Liver (tissue), 9 donors: ENCODE data around the gene COL12A1. TPM values are rescaled to one million over a fixed set of nuclear protein-coding genes. Genes with fewer than 3 reads are reported as not detected.

ENCODE experiments used
- DNase-seq: peaks from one replicate; pipeline ENCODE4 v3.0.0-alpha.2; 2017; ENCODE audit warnings: low spot score
- H3K27ac ChIP-seq, 2 donors: one replicate each; pipeline ENCODE4 v1.7.0; 2013; ENCODE audit warnings: inconsistent platforms in 2 of 2, low read length in 2 of 2, control low read depth in 1 of 2, low read depth in 1 of 2, mild to moderate bottlenecking in 1 of 2
- H3K27me3 ChIP-seq, 4 donors: one replicate each; pipeline versions ENCODE4 v1.6.1 to v1.7.0; 2013; ENCODE audit warnings: low read length in 3 of 4, inconsistent platforms in 1 of 4, mild to moderate bottlenecking in 1 of 4, moderate library complexity in 1 of 4; ENCODE audit not compliant: control insufficient read depth in 4 of 4, insufficient read depth in 4 of 4
- H3K36me3 ChIP-seq, 4 donors: one replicate each; pipeline versions ENCODE4 v1.6.1 to v1.7.0; 2013; ENCODE audit warnings: low read length in 3 of 4, mild to moderate bottlenecking in 3 of 4, low read depth in 1 of 4, moderate library complexity in 1 of 4; ENCODE audit not compliant: control insufficient read depth in 4 of 4, insufficient read depth in 3 of 4
- H3K4me1 ChIP-seq, 4 donors: one replicate each; pipeline versions ENCODE4 v1.6.1 to v1.7.0; 2013; ENCODE audit warnings: low read length in 3 of 4, mild to moderate bottlenecking in 3 of 4, moderate library complexity in 1 of 4; ENCODE audit not compliant: control insufficient read depth in 4 of 4, insufficient read depth in 4 of 4
- H3K4me3 ChIP-seq, 3 donors: one replicate each; pipeline versions ENCODE4 v1.6.1 to v1.7.0; 2013; ENCODE audit warnings: low read length in 3 of 3, control low read depth in 1 of 3, low read depth in 1 of 3, mild to moderate bottlenecking in 1 of 3
- H3K9ac ChIP-seq, 2 donors: one replicate each; pipeline ENCODE4 v1.7.0; 2013; ENCODE audit warnings: low read length in 2 of 2, mild to moderate bottlenecking in 2 of 2, moderate library complexity in 2 of 2, control low read depth in 1 of 2, low read depth in 1 of 2
- H3K9me3 ChIP-seq, 4 donors: one replicate each; pipeline versions ENCODE4 v1.6.1 to v1.7.0; 2013; ENCODE audit warnings: low read length in 3 of 4; ENCODE audit not compliant: control insufficient read depth in 4 of 4
- EGR1 ChIP-seq, 2 donors: IDR thresholded peaks; 2 replicates each; pipeline ENCODE4 v1.6.1; 2016 to 2018; ENCODE audit warnings: antibody characterized with exemption in 2 of 2, low read depth in 2 of 2
- GABPA ChIP-seq, 2 donors: IDR thresholded peaks in 1 of 2; conservative IDR thresholded peaks in 1 of 2; 2 replicates each; pipeline ENCODE4 v1.6.1; 2016; ENCODE audit warnings: antibody characterized with exemption in 2 of 2, mild to moderate bottlenecking in 1 of 2, moderate library complexity in 1 of 2
- HNF4A ChIP-seq, 2 donors: conservative IDR thresholded peaks; 2 replicates each; pipeline ENCODE4 v1.6.1; 2016; ENCODE audit warnings: antibody characterized with exemption in 2 of 2, mild to moderate bottlenecking in 2 of 2
- HNF4G ChIP-seq: IDR thresholded peaks from 2 replicates; pipeline ENCODE4 v1.6.1; 2016; ENCODE audit warnings: antibody characterized with exemption
- JUND ChIP-seq, 2 donors: IDR thresholded peaks; 2 replicates each; pipeline ENCODE4 v1.6.1; 2016; ENCODE audit warnings: antibody characterized with exemption in 2 of 2
- NR2F2 ChIP-seq: IDR thresholded peaks from 2 replicates; pipeline ENCODE4 v1.6.1; 2016; ENCODE audit warnings: antibody characterized with exemption
- REST ChIP-seq: IDR thresholded peaks from 2 replicates; pipeline ENCODE4 v1.6.1; 2016; ENCODE audit warnings: antibody characterized with exemption, mild to moderate bottlenecking
- SP1 ChIP-seq: IDR thresholded peaks from 2 replicates; pipeline ENCODE4 v1.6.1; 2018; ENCODE audit warnings: antibody characterized with exemption, mild to moderate bottlenecking
- YY1 ChIP-seq: IDR thresholded peaks from 2 replicates; pipeline ENCODE4 v1.6.1; 2016; ENCODE audit warnings: antibody characterized with exemption, mild to moderate bottlenecking
- WGBS: extraction: QIAGEN DNeasy Blood & Tissue Kit; methylation state at CpG from one replicate; pipeline ENCODE4 v1.1.7; 2013; 5-methylcytosine and 5-hydroxymethylcytosine counted together
- polyA plus RNA-seq, 2 donors: library from polyadenylated mRNA; stranded (reverse) in 1 of 2; unstranded in 1 of 2; fragments of 200-250 nt in 1 of 2; fragments of >200 nt in 1 of 2; fragmentation: Nextera tagmentation in 1 of 2; extraction: Ambion mirVana in 1 of 2; gene quantifications; one replicate each; pipeline versions ENCODE4 v1.2.1 to v1.2.3, GENCODE V29; 2013 to 2015
- total RNA-seq, 2 donors: library from RNA; depleted of rRNA; stranded (reverse); fragments of >200 nt; gene quantifications; one replicate each; pipeline ENCODE4 v1.2.3, GENCODE V29; 2014
- TF ChIP-seq, protein P1 (sequence below): IDR thresholded peaks from 2 replicates; pipeline ENCODE4 v1.6.1; 2016; ENCODE audit warnings: antibody characterized with exemption
- donor health status: healthy.
- donor health status: healthy.
- donor health status: healthy.
- donor health status: healthy.
- donor health status: healthy.

COL12A1 gene
- total and polyA plus RNA-seq, 4 donors: 0.15 to 5.1 (median 1.8) TPM

DNA sequence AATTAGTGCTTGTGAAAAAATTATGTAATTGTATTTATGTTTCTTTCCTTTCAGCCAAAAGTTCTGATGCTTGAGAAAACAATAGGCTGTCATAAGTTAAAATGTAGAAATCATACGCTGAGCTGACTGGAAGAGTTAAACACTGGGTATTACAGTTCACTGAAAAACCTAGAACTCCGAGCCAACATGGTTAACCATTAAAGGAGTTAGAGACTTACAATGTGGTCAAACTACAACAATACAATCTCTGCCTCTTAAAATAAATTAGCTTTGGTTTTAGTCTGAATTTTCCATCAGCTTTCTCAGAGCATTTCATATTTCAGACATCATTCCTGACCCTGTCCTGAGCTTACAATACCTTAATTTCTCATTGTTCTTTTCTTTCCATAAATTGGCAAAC is 91.0 kb downstream of the COL12A1 start:
- H3K9ac ChIP-seq: no peak overlapping the region
- H3K4me3 ChIP-seq: no peak overlapping the region
- H3K36me3 ChIP-seq: no peaks in the 10 kb centered on the region
- no peaks in the 10 kb centered on the region for H3K9me3 ChIP-seq
- no peaks in the 10 kb centered on the region for H3K27me3 ChIP-seq
- 28% methylated on average over 2 of the region's 2 CpGs for WGBS
- TF ChIP-seq EGR1 (IDR thresholded peaks at IDR 0.05; ENCODE audit: low read depth in 2 of 2): no peak
- no peak for DNase-seq
- H3K4me1 ChIP-seq: peaks cover 0 to 14% (median 4%) of the 10 kb centered on the region in 4 donors
- no peak overlapping the region for H3K27ac ChIP-seq

- no peak overlapping the region for H3K4me3 ChIP-seq
- no peaks in the 10 kb centered on the region for H3K36me3 ChIP-seq
- TF ChIP-seq JUND (IDR thresholded peaks at IDR 0.05) (no peak), HNF4A (conservative IDR thresholded peaks at IDR 0.05) (no peak), REST (no peak), YY1 (no peak), SP1 (no peak), EGR1 (IDR thresholded peaks at IDR 0.05; ENCODE audit: low read depth in 2 of 2) (no peak)
- H3K9ac ChIP-seq: no peak overlapping the region
- no peak for DNase-seq
- H3K27ac ChIP-seq: no peak overlapping the region
- no peaks in the 10 kb centered on the region for H3K9me3 ChIP-seq
- no peaks in the 10 kb centered on the region for H3K27me3 ChIP-seq
- H3K4me1 ChIP-seq: peaks cover 0 to 14% (median 4%) of the 10 kb centered on the region in 4 donors
Observed at GRCh38 chr6:75114195-75114594, 91.7 kb downstream of the COL12A1 start.

- WGBS: 72% methylated on average over 2 of the region's 2 CpGs
- Histone ChIP-seq H3K4me1 (peaks cover 0 to 14% (median 4%) of the 10 kb centered on the region in 4 donors), H3K4me3 (no peak overlapping the region), H3K36me3 (no peaks in the 10 kb centered on the region), H3K9ac (no peak overlapping the region), H3K27ac (no peak overlapping the region), H3K27me3 (no peaks in the 10 kb centered on the region), H3K9me3 (no peaks in the 10 kb centered on the region)
- DNase-seq: no peak
- TF ChIP-seq GABPA (IDR thresholded peaks at IDR 0.05 in 1 of 2, conservative IDR thresholded peaks at IDR 0.05 in 1 of 2) (no peak), HNF4G (no peak), NR2F2 (no peak)
- TF ChIP-seq, protein P1, sequence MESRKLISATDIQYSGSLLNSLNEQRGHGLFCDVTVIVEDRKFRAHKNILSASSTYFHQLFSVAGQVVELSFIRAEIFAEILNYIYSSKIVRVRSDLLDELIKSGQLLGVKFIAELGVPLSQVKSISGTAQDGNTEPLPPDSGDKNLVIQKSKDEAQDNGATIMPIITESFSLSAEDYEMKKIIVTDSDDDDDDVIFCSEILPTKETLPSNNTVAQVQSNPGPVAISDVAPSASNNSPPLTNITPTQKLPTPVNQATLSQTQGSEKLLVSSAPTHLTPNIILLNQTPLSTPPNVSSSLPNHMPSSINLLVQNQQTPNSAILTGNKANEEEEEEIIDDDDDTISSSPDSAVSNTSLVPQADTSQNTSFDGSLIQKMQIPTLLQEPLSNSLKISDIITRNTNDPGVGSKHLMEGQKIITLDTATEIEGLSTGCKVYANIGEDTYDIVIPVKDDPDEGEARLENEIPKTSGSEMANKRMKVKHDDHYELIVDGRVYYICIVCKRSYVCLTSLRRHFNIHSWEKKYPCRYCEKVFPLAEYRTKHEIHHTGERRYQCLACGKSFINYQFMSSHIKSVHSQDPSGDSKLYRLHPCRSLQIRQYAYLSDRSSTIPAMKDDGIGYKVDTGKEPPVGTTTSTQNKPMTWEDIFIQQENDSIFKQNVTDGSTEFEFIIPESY: no peak
Observed at GRCh38 chr6:75113446-75113845, 92.4 kb downstream of the COL12A1 start.
